ENCODE results near the gene BGLAP.

GRCh38 chr1:156260896-156261295 lies 18.9 kb downstream of the BGLAP start:
- TF ChIP-seq EZH2phosphoT487 (IDR thresholded peaks at IDR 0.05; ENCODE audit: insufficient read depth, low read depth): no peak
- no peak for TF ChIP-seq EZH2 (IDR thresholded peaks at IDR 0.05; ENCODE audit: insufficient read depth, poor library complexity, severe bottlenecking)
